ENCODE results near the gene KRTAP10-11.

DNA sequence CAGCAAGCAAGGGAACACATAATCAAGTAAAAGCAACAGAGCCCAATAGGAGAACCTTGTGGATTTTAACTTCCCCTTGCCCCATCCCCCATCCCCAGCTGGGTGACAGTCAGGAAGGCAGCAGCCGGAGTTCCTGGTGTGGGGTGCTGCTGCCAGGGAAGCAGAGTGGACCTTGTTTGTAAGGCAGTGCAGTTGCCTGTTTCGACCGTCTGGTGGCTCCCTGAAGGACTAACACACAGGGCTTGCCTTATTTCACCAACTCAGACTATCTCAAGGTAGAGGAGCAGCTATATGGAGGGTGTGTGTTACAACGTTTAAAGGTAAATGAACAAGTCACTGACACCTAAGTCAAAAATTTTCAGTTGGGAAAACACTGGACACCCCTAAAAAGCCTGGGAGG, 27.7 kb upstream of the KRTAP10-11 start:
- TF ChIP-seq CTCF (IDR thresholded peaks at IDR 0.05) (peak in 1 of 6 experiments; percentile 19), POLR2A (IDR thresholded peaks at IDR 0.05) (no peak)
